CD4-positive, alpha-beta T cell treated with Interleukin-17A for 4 hours (primary cell): ENCODE measurements around the gene CD244.
"Not testable (repeated sequence)": the region's sequence is repeated elsewhere in the genome, so short reads cannot be mapped to it uniquely, and the experiment has no call there.

ENCODE experiments used
- DNase-seq: peaks from one replicate; pipeline ENCODE4 v3.0.0-alpha.2; 2020; ENCODE audit warnings: mixed read lengths

The CD244 gene

DNA sequence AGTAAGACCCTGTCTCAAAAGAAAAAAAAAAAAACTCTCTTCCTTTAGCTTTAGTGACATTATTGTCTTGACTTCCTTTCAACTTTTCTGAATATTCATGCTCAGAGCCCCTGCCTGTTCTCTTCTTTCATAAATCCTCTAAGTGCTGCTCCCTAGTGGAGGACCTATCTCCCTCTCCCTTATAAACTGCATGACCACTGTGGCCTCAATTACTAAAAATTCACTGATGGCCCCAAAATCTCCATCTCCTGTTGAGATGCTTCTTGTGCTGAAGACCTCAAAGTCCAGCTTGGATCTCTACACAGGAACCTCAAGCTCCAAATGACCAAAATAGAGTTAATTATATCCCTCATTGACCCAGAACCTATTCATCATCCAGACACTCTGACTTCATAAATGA, 14.5 kb upstream of the CD244 start:
- peak; percentile 31 for DNase-seq

DNA sequence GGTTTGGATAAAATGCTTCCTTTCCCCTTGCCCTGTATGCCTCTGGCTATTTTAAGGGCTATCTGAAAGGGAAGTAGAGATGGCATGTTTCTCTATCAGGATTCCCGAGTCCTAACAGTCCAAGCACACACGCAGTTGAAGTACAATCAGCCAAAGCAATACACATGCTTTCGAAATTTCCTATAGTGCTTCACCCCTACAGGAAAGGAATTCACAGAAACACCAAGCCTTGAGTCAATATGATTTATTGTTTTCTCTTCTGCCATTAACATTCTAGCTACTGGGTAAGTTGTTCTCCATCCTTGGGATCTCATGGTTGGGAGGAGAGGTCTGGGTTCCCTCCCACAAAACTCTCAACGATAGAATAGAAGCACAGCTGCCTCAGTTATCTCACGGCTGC, 13.6 kb upstream of the CD244 start:
- DNase-seq = no peak

DNA sequence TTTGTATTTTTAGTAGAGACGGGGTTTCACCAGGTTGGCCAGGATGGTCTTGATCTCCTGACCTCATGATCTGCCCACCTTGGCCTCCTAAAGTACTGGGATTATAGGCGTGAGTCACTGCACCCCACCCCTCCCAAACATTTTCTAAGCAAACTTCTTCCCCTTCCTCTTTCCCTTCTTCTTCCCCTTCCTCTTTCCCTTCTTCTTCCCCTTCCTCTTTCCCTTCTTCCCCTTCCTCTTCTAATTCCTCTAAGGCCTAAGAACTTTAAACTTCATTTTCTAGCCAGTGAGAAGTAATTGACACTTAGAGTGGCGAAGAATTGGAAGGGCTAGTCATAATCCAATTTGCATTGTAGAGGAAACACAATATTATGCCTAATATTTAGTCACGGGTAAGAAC, 12.9 kb upstream of the CD244 start:
- DNase-seq = not testable (repeated sequence)

DNA sequence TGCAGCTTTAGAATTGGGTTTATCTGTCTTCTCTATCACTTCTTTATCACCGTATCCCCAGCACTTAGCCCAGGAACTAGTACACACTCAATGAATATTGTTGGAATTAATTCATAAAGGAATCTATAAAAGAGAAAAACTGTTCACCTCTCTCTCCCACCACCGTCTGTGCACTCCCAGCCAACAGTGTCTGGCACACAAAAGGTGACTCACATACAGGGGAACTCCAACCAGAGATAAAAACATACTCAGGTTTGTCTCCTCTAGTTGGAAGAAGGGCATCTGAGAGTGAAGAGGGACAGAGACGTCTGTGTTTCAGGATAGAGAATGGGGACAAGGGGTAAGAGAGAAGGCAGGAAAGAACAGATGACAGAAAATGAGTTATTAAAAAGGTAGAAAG, 12.2 kb upstream of the CD244 start:
- no peak for DNase-seq

DNA sequence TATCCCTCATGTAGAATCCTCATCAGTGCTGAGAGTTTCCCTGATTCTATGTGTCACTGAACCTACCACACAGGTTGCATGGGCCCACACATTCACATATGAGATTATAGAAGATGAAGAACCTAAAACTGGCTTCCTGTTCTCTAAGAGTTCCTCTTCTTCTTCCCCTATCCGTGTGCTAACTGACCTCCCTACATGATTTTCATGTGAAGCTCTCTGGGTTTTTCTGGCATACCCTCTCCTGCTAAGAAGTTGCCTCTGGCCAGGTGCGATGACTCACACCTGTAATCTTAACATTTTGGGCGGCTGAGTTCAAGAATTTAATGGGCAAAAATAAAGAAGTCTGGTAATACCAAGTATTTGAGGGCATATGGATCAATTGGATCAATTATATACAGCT, 5.5 kb upstream of the CD244 start:
- DNase-seq = no peak

DNA sequence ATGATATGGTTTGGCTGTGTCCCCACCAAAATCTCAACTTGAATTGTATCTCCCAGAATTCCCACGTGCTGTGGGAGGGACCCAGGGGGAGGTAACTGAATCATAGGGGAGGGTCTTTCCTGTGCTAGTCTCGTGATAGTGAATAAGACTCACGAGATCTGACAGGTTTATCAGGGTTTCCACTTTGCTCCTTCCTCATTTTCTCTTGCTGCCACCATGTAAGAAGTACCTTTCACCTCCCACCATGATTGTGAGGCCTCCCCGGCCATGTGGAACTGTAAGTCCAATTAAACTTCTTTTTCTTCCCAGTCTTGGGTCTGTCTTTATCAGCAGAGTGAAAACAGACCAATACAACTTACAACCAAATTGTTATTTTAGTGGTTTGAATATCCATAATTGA, 5.0 kb upstream of the CD244 start:
- DNase-seq = not testable (repeated sequence)

DNA sequence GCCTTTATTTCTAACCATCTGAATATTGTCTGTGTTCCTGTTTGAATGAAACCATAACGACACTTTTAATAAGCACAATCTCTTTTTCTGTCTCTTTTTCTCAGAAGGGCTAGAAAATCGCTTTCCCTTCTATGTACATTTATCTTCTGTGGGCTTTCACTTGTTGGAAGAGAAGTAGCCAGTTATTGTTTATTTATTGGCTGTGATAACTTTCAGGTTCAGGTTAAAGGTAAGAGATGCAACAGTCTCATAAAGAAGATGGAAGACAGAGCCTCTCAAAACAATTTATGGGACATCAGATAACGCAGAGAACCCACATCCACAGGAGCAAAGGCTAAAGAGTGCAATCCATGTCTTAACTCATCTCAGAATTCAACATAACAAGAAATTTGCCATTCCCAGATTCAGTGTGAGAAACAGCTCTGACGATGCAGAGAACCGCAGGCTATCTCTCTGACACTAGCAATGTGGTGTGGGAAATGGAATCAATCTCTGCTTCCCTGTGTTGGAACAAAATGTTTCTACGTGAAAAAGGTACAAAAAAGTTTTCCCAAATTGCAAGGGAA, 4.1 kb upstream of the CD244 start:
- DNase-seq = no peak

DNA sequence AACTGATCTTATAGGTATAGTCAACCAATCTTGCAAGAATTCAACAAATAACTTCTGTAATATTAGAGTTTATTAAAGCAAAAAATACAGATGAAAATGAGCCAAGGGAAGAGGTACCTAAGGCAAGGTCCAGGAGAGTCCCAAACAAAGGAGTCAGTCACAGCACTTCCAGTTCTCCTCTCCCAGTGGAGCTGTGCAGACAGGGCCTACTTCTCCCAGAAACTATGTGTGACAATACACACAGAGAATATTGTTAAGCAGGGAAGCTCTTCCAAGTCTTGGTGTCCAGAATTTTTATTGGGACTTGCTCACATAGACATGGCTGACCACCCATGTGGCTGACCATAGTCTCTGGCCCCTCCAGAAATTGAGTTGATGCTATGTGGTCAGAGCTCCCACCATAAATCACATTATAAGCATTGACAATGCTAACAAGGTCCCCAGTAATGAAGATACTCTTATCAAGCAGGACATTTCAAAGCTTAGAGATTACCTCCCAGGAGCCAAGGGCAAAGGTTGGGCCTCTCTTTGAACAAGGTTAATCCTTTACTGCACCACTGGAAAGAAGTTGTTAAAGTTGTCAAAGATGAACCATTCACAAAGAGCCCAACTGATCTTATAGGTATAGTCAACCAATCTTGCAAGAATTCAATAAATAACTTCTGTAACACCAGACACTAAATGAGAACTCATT, 3.5 kb upstream of the CD244 start:
- DNase-seq = no peak

DNA sequence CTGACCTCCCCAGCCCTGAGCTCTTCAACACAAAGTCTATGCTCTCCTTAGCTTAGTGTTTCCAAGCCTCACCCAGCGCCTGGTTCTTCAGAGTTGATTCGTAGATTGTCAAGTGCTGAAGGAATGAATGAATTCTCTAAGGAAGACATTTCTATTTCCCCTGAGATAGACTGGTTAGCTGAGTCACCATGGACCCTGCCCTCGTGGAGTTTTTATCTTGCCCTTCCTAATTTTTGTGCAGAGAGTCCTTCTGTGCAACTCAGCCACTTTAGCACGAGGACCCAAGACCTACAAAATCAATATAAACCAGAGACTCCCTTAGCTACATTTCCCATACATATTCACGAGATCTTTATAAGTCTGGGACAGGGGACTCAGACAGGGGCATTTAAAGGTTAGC, 2.6 kb upstream of the CD244 start:
- DNase-seq = no peak

DNA sequence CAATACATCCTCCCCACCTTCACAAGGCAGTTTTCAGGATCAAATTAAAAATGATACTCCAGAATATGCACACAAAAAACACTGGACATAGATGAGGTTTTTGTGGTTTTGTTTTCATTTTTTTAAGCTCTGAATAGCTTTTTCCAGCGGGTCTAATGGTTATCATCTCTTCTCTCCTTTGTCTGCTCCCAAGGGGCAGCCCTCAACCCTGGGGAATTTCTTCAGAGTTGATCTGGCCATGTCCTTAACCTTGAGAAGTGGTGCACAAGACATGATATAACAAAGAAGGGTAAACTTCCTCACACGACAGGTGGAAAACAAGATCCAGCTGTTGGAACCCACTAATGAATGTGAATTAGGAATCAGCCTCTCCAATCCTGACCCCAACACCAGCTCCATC, 1.5 kb upstream of the CD244 start:
- DNase-seq = no peak

DNA sequence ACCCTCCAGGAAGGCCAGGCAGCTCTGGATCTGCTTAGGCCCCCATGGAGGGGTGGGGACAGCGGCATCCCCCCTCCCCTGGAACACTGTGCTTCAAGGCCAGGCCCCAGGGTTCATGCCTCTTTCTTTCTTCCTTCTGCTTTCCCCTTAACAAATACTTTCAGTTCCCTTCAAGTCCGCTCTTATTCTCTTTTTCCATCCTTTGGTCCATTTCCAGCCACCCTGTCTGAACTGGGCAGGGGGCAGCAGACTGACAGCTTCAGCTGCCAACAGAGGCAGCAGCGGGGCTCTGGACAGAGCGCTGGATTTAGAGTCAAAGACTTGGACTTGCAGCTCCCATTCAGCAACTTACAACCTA, 1.1 kb upstream of the CD244 start:
- no peak for DNase-seq

DNA sequence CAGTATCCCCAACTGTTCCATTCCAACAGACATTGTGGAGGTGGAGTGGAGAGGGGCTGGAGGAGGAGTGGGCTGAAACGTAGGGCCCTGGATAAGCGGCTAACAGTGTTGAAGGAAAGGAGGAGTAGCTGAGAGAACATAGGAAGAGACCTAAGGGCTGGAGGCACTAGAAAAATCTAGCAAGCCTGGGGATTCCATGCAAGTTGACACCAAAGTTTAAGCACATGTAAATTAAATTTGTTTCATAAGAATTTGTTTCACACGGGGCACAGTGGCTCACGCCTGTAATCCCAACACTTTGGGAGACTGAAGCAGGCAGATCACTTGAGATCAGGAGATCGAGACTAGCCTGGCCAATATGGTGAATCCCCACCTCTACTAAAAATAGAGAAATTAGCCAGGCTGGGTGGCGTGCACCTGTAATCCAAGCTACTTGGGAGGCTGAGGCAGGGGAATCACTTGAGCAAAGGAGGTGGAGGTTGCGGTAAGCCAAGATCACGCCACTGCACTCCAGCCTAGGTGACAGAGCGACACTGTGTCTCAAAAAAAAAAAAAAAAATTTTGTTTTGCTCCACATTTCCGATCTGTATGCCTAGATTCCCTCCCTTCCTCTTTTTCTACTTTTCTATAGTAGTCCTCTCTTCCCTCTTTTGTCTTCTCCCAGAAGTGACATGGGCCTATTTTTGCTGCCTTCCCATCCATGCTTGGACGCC, 530 bp upstream of the CD244 start:
- DNase-seq = no peak

DNA sequence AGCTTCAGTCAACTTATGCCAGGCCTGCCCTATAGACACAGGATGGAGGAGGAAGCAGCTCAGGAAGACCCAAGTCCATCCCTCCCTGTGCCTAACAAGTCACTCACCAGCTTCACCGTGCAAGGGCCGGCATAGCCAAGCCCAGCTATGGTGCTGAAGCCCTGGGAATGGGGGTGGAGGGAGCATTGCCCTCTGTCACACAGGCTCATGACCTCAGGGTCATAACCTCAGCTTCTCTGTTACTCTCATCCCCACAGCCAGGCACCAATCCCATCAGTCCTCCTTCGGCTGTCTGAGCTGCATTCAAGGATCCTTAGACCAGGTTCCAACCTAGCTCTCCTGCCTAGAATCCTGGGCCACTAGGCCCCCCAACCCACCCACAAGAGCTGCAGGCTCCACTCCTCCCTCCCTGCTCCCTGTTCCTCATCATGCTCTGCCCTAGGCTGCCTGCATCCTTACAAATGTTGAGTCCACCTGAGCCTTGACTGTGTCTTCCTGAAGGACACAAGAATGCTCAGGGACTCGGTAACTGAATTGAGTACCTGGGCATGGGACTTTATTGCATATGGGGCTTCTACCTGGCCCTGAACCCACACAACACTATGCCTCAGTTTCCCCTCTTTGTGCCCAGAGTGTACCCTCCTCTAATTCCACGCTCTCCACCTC, 1.7 kb downstream of the CD244 start:
- no peak for DNase-seq

DNA sequence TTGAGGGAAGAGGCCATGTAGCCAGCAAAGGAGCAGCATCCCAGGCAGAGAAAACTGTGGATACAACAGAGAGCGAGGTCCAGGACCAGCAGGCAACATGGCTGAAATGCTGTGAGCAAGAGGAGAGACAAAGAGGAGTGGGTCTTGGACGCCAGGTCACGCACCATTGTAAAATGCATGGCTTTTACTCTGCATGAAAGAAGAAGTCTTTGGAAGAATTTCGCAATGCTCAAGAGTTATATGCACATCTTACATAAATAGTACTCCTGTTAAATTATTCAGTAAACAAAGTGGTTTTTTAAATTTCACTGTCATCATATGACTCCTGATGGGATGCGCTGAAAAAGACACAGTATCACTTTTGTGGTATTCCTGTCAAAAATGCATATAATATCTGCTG, 3.5 kb downstream of the CD244 start:
- DNase-seq = no peak

DNA sequence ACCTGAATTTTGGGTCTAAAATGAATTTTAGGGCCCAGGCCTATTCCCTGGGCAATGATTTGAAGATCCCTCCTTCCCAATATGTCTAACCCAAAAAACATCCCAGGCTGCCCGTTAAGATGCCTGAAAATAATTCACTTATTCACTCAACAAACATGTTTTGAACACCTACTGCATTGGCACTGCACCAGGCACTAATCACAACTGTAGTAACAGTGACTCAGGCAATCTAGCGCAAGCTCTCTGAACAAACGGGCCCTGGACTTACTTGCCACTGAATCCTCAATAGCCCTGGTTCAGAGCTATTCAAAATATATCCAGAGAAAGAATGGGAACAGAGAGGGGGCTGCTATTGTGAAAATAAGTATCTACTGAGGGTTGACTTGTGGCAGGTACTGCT, 4.2 kb downstream of the CD244 start:
- no peak for DNase-seq

DNA sequence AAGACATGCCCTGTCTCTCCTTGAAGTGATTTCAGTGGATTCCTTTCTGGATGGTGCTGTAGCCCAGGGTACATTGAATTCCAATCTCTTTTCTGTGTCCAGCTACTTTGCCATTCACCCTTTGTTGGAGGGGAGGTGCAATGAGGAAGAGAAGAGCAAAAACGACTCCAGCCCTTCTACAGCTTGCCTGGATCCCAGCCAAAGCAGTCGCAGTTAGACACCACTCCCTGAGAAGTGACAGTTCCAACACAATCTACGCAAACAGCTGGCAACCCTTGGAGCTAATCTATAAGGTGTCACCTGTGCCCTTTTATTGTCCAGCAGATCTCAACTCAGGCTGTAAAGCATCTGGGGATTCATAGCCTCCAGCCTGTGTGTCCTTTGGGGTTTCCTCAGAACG, 4.6 kb downstream of the CD244 start:
- DNase-seq = no peak

DNA sequence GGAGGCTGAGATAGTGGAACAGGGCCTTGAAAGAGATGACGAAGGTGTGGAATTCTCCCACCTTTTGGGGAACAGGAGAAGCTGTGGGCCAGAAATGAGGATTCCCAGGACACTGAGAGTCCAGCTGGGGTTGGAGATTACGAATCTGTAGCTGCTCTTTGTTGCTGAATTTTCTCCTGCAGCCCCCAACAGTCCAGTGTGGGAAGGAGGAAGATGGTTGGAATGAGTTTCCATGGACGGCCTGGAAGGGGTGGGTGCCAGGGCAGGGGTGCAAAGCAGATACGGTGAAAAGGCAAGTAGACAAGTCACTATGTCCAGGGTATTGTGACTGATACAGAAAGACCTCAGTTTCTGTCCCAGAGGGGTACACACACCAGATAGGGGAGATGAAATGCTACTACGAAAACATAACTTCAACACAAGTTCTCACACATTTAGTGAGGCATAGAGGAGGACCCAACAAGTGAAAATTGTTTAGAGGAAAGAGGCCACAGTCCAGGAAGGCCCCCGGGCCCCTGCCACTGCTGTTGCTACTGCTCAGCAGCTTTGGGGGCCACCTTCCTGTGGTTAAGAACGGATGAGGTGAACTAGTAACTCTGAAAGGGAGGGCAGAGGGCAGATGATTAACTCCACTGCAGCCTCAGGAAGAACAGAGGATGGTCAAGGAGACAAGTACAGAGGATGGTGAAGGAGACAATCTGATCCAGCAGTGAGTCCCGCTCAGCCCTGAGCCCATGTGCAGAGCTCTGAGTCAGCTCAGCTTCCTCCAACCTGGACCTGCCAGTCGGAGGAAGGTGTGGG, 7.3 kb downstream of the CD244 start:
- peak; percentile 23 for DNase-seq

DNA sequence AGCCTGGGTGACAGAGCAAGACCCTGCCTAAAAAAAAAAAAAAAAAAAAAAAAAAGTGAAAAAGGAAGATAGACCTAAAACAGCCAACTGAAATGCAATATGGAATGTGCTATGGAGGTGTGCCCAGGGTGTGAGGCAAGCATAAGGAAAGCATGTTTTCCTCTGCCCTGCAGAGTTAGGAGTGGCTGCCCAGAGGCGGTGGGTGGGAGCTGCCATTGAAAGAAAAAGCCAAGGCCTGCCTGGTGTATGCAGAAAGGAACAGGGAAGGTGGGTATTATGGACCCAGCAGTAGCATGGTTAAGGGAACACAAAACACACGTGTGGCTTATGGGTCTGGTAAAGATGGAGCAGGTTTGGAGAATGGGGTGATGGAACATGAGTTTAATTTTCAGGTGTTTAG, 8.9 kb downstream of the CD244 start:
- no peak for DNase-seq

DNA sequence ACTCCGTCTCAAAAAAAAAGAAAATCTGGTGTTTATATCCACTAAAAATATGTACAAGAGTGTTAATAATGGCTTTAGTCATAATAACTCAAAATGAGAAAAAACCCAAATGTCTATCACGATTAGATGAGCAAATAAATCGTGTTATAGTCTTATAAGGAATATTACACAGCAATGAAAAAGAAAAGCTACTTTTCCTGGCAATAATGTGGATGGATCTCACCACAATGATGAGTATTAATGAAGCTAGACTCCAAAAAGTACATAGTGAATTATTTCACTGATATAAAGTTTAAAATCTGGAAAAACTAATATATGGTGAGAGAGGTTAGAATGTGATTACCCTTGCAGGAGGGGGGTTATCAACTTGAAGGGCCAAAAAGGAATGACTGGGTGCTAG, 9.7 kb downstream of the CD244 start:
- DNase-seq = no peak

DNA sequence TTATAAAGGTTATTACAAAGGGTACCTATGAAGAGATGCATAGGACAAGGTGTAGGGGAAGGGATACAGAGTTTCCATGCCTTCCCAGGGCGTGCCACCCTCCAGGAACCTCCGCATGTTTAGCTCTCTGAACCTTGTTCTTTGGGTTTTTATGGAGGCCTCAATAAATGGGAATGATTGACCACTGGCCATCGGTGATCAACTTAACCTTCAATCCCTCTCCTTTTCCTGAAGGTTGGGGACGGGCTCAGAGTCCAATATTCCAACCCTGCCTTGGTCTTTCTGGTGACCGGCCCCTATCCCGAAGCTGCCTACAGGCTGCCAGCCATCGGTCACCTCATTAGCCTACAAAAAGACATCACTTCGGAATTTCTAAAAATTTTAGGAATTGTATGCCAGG, 11.7 kb downstream of the CD244 start:
- DNase-seq = no peak

DNA sequence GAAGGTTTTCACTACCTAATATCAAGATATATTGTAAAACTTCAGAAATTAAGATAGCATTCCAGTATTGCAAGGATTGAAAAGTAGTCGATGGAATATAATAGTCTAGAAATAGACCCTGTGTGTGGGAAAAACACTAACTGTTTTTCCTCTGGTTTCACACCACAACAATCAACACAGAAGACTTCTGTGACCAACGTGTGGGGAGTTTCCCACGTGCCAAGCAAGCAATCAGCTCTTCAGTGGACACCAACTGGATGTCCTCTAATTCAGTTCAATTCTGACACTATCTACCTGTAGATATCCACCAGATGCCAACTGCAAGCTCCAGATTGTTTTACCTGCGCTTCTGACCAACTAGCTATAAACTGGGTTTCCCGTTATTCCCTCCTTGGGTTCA, 12.1 kb downstream of the CD244 start:
- no peak for DNase-seq

DNA sequence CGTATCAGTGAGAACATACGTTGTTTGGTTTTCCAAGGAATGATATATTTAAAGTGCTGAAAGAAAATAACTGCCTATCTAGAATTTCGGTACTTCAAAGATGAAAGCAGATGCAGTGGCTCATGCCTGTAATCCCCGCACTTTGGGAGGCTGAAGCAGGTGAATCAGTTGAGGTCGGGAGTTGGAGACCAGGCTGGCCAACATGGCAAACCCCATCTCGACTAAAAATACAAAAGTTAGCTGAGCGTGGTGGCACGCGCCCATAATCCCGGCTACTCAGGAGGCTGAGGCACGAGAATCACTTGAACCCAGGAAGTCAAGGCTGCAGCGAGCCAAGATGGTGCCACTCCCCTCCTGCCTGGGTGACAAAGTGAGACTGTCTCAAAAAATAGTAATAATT, 16.4 kb downstream of the CD244 start:
- no peak for DNase-seq
